Neuronal stem cell (in vitro differentiated cells): ENCODE data around the gene ZNF384.
A peak's percentile ranks its signal among the peaks of the same experiment; 100 is the strongest.

Experiments used
- DNase-seq: peaks from one replicate; pipeline ENCODE4 v3.0.0-alpha.2; 2013; ENCODE audit warnings: low spot score
- H2AFZ ChIP-seq: one replicate; pipeline ENCODE4 v1.6.1; 2013; ENCODE audit warnings: mild to moderate bottlenecking, low read length, inconsistent platforms
- H2AK5ac ChIP-seq: 2 replicates; pipeline ENCODE4 v1.6.1; 2013; ENCODE audit warnings: low read depth, mild to moderate bottlenecking, inconsistent platforms, low read length, moderate library complexity, mixed read lengths
- H2BK120ac ChIP-seq: 2 replicates; pipeline ENCODE4 v1.6.1; 2013; ENCODE audit warnings: low read depth, mild to moderate bottlenecking, inconsistent platforms, low read length, moderate library complexity, mixed read lengths
- H2BK12ac ChIP-seq: one replicate; pipeline ENCODE4 v1.6.1; 2013; ENCODE audit warnings: low read length, inconsistent platforms
- H2BK15ac ChIP-seq: 2 replicates; pipeline ENCODE4 v1.6.1; 2013; ENCODE audit warnings: mild to moderate bottlenecking, low read length, inconsistent platforms, mixed read lengths
- H2BK5ac ChIP-seq: one replicate; pipeline ENCODE4 v1.6.1; 2013; ENCODE audit warnings: inconsistent platforms, mild to moderate bottlenecking, low read length, moderate library complexity
- H3K14ac ChIP-seq: one replicate; pipeline ENCODE4 v1.6.1; 2013; ENCODE audit warnings: low read length, inconsistent platforms
- H3K18ac ChIP-seq: 2 replicates; pipeline ENCODE4 v1.6.1; 2013; ENCODE audit warnings: low read length, inconsistent platforms
- H3K23ac ChIP-seq: 2 replicates; pipeline ENCODE4 v1.6.1; 2013; ENCODE audit warnings: low read depth, mild to moderate bottlenecking, mixed read lengths, low read length, inconsistent platforms; ENCODE audit not compliant: poor library complexity
- H3K27ac ChIP-seq: replicated peaks from 3 replicates; pipeline ENCODE4 v1.5.1; 2013; ENCODE audit warnings: low read length, inconsistent platforms
- H3K27me3 ChIP-seq, 3 experiments: 2 replicates each; pipeline ENCODE4 v1.6.1; 2013; ENCODE audit warnings: low read length in 3 of 3, mild to moderate bottlenecking in 2 of 3, inconsistent platforms in 1 of 3, low read depth in 1 of 3, mixed read lengths in 1 of 3, moderate library complexity in 1 of 3; ENCODE audit not compliant: control insufficient read depth in 3 of 3, insufficient read depth in 3 of 3
- H3K36me3 ChIP-seq, 2 donors: replicated peaks in 1 of 2; 2 replicates each; pipeline ENCODE4 v1.6.1; 2013; ENCODE audit warnings: low read length in 2 of 2; ENCODE audit not compliant: control insufficient read depth in 2 of 2, insufficient read depth in 2 of 2
- H3K4ac ChIP-seq: 2 replicates; pipeline ENCODE4 v1.6.1; 2013; ENCODE audit warnings: inconsistent platforms, mild to moderate bottlenecking, low read length, moderate library complexity
- H3K4me1 ChIP-seq, 2 donors: 1 replicate in 1 of 2; 2 replicates in 1 of 2; pipeline ENCODE4 v1.6.1; 2013; ENCODE audit warnings: low read length in 2 of 2, low read depth in 1 of 2; ENCODE audit not compliant: control insufficient read depth in 2 of 2, insufficient read depth in 1 of 2
- H3K4me2 ChIP-seq: one replicate; pipeline ENCODE4 v1.6.1; 2013; ENCODE audit warnings: mild to moderate bottlenecking, low read length, inconsistent platforms; ENCODE audit not compliant: insufficient read depth, poor library complexity, severe bottlenecking
- H3K4me3 ChIP-seq, 2 donors: 2 replicates each; pipeline ENCODE4 v1.5.1; 2013; ENCODE audit warnings: low read length in 2 of 2, mild to moderate bottlenecking in 2 of 2, inconsistent platforms in 1 of 2, moderate library complexity in 1 of 2
- H3K79me1 ChIP-seq: one replicate; pipeline ENCODE4 v1.6.1; 2013; ENCODE audit warnings: low read depth, mild to moderate bottlenecking, inconsistent platforms, low read length, moderate library complexity
- H3K9ac ChIP-seq: one replicate; pipeline ENCODE4 v1.6.1; 2013; ENCODE audit warnings: mild to moderate bottlenecking, low read depth, low read length, inconsistent platforms; ENCODE audit not compliant: poor library complexity
- H3K9me3 ChIP-seq, 2 donors: replicated peaks in 1 of 2; 2 replicates each; pipeline versions ENCODE3 to v1.6.1; 2013; ENCODE audit warnings: low read length in 2 of 2, mild to moderate bottlenecking in 2 of 2, inconsistent platforms in 1 of 2, low read depth in 1 of 2, mixed read lengths in 1 of 2, moderate library complexity in 1 of 2; ENCODE audit not compliant: control insufficient read depth in 2 of 2, insufficient read depth in 1 of 2
- H4K8ac ChIP-seq: one replicate; pipeline ENCODE4 v1.6.1; 2013; ENCODE audit warnings: low read depth, mild to moderate bottlenecking, inconsistent platforms, low read length, moderate library complexity
- H4K91ac ChIP-seq: one replicate; pipeline ENCODE4 v1.6.1; 2013; ENCODE audit warnings: low read length, low read depth, mild to moderate bottlenecking, inconsistent platforms; ENCODE audit not compliant: poor library complexity
- WGBS, 2 donors: extraction: QIAGEN DNeasy Blood & Tissue Kit; methylation state at CpG; one replicate each; pipeline ENCODE4 v1.1.7; 2013; ENCODE audit warnings: missing lambda C conversion rate in 2 of 2, mixed read lengths in 1 of 2; ENCODE audit not compliant: insufficient read length in 2 of 2, insufficient replicate concordance in 1 of 2; ENCODE audit errors: extremely low coverage in 2 of 2; 5-methylcytosine and 5-hydroxymethylcytosine counted together

Gene ZNF384

GRCh38 chr12:6684609-6685008, 4.6 kb downstream of the ZNF384 start:
- no peak overlapping the region for H3K14ac ChIP-seq
- no peaks in the 10 kb centered on the region for H3K27me3 ChIP-seq
- no peak overlapping the region for H2BK15ac ChIP-seq
- H3K4ac ChIP-seq: no peak overlapping the region
- H3K4me2 ChIP-seq: no peak overlapping the region
- no peak overlapping the region for H2BK120ac ChIP-seq
- no peak overlapping the region for H2AFZ ChIP-seq
- no peak overlapping the region for H3K4me3 ChIP-seq
- peaks cover 7% of the 10 kb centered on the region for H3K79me1 ChIP-seq
- no peak overlapping the region for H4K8ac ChIP-seq
- H2AK5ac ChIP-seq: no peak overlapping the region
- H3K23ac ChIP-seq: no peak overlapping the region
- no peak overlapping the region for H3K27ac ChIP-seq
- H2BK5ac ChIP-seq: no peak overlapping the region
- H3K4me1 ChIP-seq: peaks cover 5 to 12% of the 10 kb centered on the region in 2 donors
- no CpG with 5 or more reads among the region's 6 CpGs for WGBS, 2 donors
- H3K36me3 ChIP-seq: peaks cover 4 to 69% of the 10 kb centered on the region in 2 donors
- no peak overlapping the region for H3K18ac ChIP-seq
- no peak overlapping the region for H3K9ac ChIP-seq
- no peak overlapping the region for H2BK12ac ChIP-seq
- peak; percentile 27 for DNase-seq
- H4K91ac ChIP-seq: no peak overlapping the region
- H3K9me3 ChIP-seq: peaks cover 0 to 1% of the 10 kb centered on the region in 2 donors

- Histone ChIP-seq H3K36me3 (peaks cover 50 to 98% of the 10 kb centered on the region in 2 donors), H3K4me2 (no peak overlapping the region), H3K27me3 (no peaks in the 10 kb centered on the region), H2BK5ac (no peak overlapping the region), H3K4ac (no peak overlapping the region), H3K9ac (no peak overlapping the region), H2BK120ac (no peak overlapping the region), H3K79me1 (peaks cover 12% of the 10 kb centered on the region), H3K18ac (no peak overlapping the region), H4K8ac (no peak overlapping the region), H2BK12ac (no peak overlapping the region), H2AK5ac (no peak overlapping the region), H2AFZ (no peak overlapping the region), H4K91ac (no peak overlapping the region), H3K14ac (no peak overlapping the region), H3K27ac (no peak overlapping the region), H3K4me1 (no peaks in the 10 kb centered on the region), H3K4me3 (no peak overlapping the region), H3K23ac (no peak overlapping the region), H2BK15ac (no peak overlapping the region), H3K9me3 (no peaks in the 10 kb centered on the region)
- no CpG with 5 or more reads among the region's 5 CpGs for WGBS, 2 donors
- DNase-seq: no peak
Observed at GRCh38 chr12:6676962-6677361, 12.2 kb downstream of the ZNF384 start.

- peaks cover 63 to 100% of the 10 kb centered on the region in 2 donors for H3K36me3 ChIP-seq
- no peaks in the 10 kb centered on the region for H3K4me1 ChIP-seq
Observed at GRCh38 chr12:6672143-6672542, 17.0 kb downstream of the ZNF384 start.

GRCh38 chr12:6667559-6668210, 21.5 kb downstream of the ZNF384 start:
- Histone ChIP-seq H3K79me1 (peaks cover 2% of the 10 kb centered on the region), H3K4me2 (no peak overlapping the region), H3K36me3 (peaks cover 45 to 72% of the 10 kb centered on the region in 2 donors), H3K4me1 (no peaks in the 10 kb centered on the region), H3K23ac (no peak overlapping the region), H3K9me3 (peaks cover 0 to 2% of the 10 kb centered on the region in 2 donors), H3K4ac (no peak overlapping the region), H3K27me3 (no peaks in the 10 kb centered on the region), H3K18ac (no peak overlapping the region), H3K4me3 (no peak overlapping the region), H4K8ac (no peak overlapping the region), H3K14ac (no peak overlapping the region), H4K91ac (no peak overlapping the region), H3K27ac (no peak overlapping the region), H2BK15ac (no peak overlapping the region), H2AFZ (no peak overlapping the region), H2BK12ac (no peak overlapping the region), H2BK120ac (no peak overlapping the region), H2BK5ac (no peak overlapping the region), H2AK5ac (no peak overlapping the region), H3K9ac (no peak overlapping the region)
- DNase-seq: no peak
- WGBS, 2 donors: no CpG with 5 or more reads among the region's 8 CpGs

More at GRCh38 chr12:6672143-6672542, 17.0 kb downstream of the ZNF384 start:
- no peak overlapping the region for H3K23ac ChIP-seq
- no peak overlapping the region for H2BK120ac ChIP-seq
- H3K27ac ChIP-seq: no peak overlapping the region
- no peak overlapping the region for H4K91ac ChIP-seq
- H2BK15ac ChIP-seq: no peak overlapping the region
- no peak overlapping the region for H3K18ac ChIP-seq
- no peak overlapping the region for H3K14ac ChIP-seq
- H3K4me3 ChIP-seq: no peak overlapping the region
- no peaks in the 10 kb centered on the region for H3K79me1 ChIP-seq
- H3K4me2 ChIP-seq: no peak overlapping the region
- H2AK5ac ChIP-seq: no peak overlapping the region
- H3K9me3 ChIP-seq: peaks cover 0 to 2% of the 10 kb centered on the region in 2 donors
- H3K4ac ChIP-seq: no peak overlapping the region
- H2BK5ac ChIP-seq: no peak overlapping the region
- no peak overlapping the region for H2AFZ ChIP-seq
- WGBS, 2 donors: no CpG with 5 or more reads among the region's 18 CpGs
- H4K8ac ChIP-seq: no peak overlapping the region
- no peaks in the 10 kb centered on the region for H3K27me3 ChIP-seq
- H3K9ac ChIP-seq: peak overlapping the region; percentile 63
- no peak overlapping the region for H2BK12ac ChIP-seq
- DNase-seq: no peak
